GM13977 (cell line): Measurements from ENCODE around the gene NFATC2.

Experiments used
- DNase-seq: peaks from one replicate; pipeline ENCODE4 v3.0.0; 2012; ENCODE audit warnings: low spot score
- CTCF ChIP-seq: IDR thresholded peaks from 2 replicates; pipeline ENCODE4 v1.5.1; 2012; ENCODE audit warnings: mild to moderate bottlenecking, control low read depth; ENCODE audit not compliant: insufficient read depth; ENCODE audit errors: extremely low read depth, missing control alignments
- in situ Hi-C: fragments of 300-500 bp; cut with MboI; formaldehyde crosslinking; loops from one replicate; pipeline ENCODE4 v1.12.0; 2022; ENCODE audit warnings: low sequenced_read_pairs, low pct_unique_long_range_greater_than_20kb, mixed read lengths, inconsistent platforms; ENCODE audit not compliant: unreplicated experiment

The NFATC2 gene

GRCh38 chr20:51522207-51522606, 20.3 kb downstream of the NFATC2 start:
- in situ Hi-C loops: no loop called here
- no peak for DNase-seq
- TF ChIP-seq CTCF: no peak

- in situ Hi-C loops: no loop called here
- no peak for TF ChIP-seq CTCF
- no peak for DNase-seq
Measured at GRCh38 chr20:51517839-51518238, 24.7 kb downstream of the NFATC2 start.

- DNase-seq: no peak
- TF ChIP-seq CTCF: no peak
- in situ Hi-C loops: no loop called here
Measured at GRCh38 chr20:51516855-51517254, 25.7 kb downstream of the NFATC2 start.

GRCh38 chr20:51514836-51515235, 27.7 kb downstream of the NFATC2 start:
- DNase-seq: no peak
- TF ChIP-seq CTCF: no peak
- in situ Hi-C loops: no loop called here

- no peak for DNase-seq
- in situ Hi-C loops: no loop called here
- no peak for TF ChIP-seq CTCF
Measured at GRCh38 chr20:51514249-51514648, 28.3 kb downstream of the NFATC2 start.

- in situ Hi-C loops: no loop called here
- DNase-seq: no peak
- no peak for TF ChIP-seq CTCF
Measured at GRCh38 chr20:51513545-51513944, 29.0 kb downstream of the NFATC2 start.

GRCh38 chr20:51512645-51513044, 29.9 kb downstream of the NFATC2 start:
- in situ Hi-C loops: no loop called here
- no peak for TF ChIP-seq CTCF
- DNase-seq: no peak
